ENCODE measurements around the gene SERF2. TPM values are rescaled to one million over a fixed set of nuclear protein-coding genes. Genes with fewer than 3 reads are reported as not detected.
"Not testable (repeated sequence)": the region's sequence is repeated elsewhere in the genome, so short reads cannot be mapped to it uniquely, and the experiment has no call there.

The SERF2 gene
- 100 to 1,000 TPM; 804 to 808 TPM for total RNA-seq

GRCh38 chr15:43791993-43792760, at the start of gene SERF2:
Gene SERF2, plus strand, starts transcription at chr15:43792320. Its CDS starts 57 bp downstream, at chr15:43792377.
- no peaks in the 10 kb centered on the region for H3K9me3 Mint-ChIP-seq (ENCODE audit: low read depth)
- ATAC-seq (peak; percentile 96), DNase-seq (peak; percentile 100)
- CTCF ChIA-PET: interaction anchor here (0.9 to 6.1 kb wide), 3 partner anchors 16 to 39 kb away, joined by 3 to 39 read pairs (median 3); partner anchors contain the start of gene ELL3
- peak within 1 kb of the TSS; percentile 98 for H3K4me3 Mint-ChIP-seq
- H3K36me3 Mint-ChIP-seq: peaks cover 30% of the 10 kb centered on the region
- peaks cover 36% of the 10 kb centered on the region for H3K4me1 Mint-ChIP-seq
- H3K27ac Mint-ChIP-seq: peak within 1 kb of the TSS; percentile 98
- no peaks in the 10 kb centered on the region for H3K27me3 Mint-ChIP-seq

- peak within 1 kb of the TSS; percentile 94 for H3K4me3 Mint-ChIP-seq
- peaks cover 38% of the 10 kb centered on the region for H3K4me1 Mint-ChIP-seq
- H3K27me3 Mint-ChIP-seq; H3K9me3 Mint-ChIP-seq (ENCODE audit: low read depth); H3K36me3 Mint-ChIP-seq: not testable (repeated sequence)
- CTCF ChIA-PET: interaction anchor here (1.6 kb wide), 1 partner anchor 30 kb away, joined by 5 read pairs; the partner anchor contains the start of gene ELL3
- peak within 1 kb of the TSS; percentile 97 for H3K27ac Mint-ChIP-seq
- ATAC-seq (peak; percentile 86), DNase-seq (peak; percentile 92)
Observed at GRCh38 chr15:43746245-43746902, 45.7 kb upstream of the SERF2 start, which contains the start of gene PDIA3. Gene PDIA3, plus strand, starts transcription at chr15:43746438. Its CDS starts 102 bp downstream, at chr15:43746540.

DNA sequence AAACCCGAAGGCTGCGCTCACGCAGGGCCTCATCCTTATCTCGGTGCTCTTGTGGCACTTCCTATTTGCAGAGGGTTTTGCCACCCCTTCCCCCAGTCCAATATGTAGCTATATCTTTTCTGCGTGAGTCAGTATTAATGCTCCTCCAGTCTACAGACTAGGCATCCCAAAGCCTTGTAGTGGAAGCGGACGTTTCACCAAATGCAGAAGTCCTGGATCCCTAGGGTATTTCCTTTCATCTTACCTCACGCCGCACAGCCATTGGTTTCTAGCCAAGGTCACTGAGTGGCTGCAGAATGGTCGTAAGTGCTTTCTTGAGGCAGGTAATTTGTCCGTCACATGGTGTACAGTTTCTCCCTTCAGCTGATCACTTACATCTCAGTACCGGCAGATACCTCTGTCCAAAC, 45.2 kb upstream of the SERF2 start:
- CTCF ChIA-PET: interaction anchor here (1.6 kb wide), 1 partner anchor 30 kb away, joined by 5 read pairs; the partner anchor contains the start of gene ELL3
- Mint-ChIP-seq H3K36me3 (peaks cover 14% of the 10 kb centered on the region), H3K27ac (peak overlapping the region; percentile 97), H3K4me3 (peak overlapping the region; percentile 94), H3K4me1 (peaks cover 44% of the 10 kb centered on the region)
- ATAC-seq: peak; percentile 16
- not testable (repeated sequence) for H3K9me3 Mint-ChIP-seq (ENCODE audit: low read depth); H3K27me3 Mint-ChIP-seq
- DNase-seq: peak; percentile 48

DNA sequence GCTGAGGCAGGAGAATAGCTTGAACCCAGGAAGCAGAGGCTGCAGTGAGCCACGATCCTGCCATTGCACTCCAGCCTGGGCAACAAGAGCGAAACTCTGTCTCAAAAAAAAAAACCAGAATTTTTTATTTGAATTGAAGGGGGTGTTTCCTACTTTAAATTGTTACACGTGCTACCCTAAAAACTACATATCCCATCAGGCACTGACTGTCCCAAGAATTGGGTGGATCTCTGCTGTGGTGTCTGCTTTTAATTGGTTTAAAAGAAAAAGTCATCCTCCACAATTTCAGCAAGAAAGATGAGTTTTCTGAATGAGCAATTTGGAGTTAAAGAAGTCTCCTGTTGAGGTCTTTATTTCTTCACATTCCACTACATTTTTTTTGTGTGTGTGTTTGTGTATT, 43.7 kb upstream of the SERF2 start:
- peak overlapping the region; percentile 94 for H3K4me3 Mint-ChIP-seq
- H3K9me3 Mint-ChIP-seq (ENCODE audit: low read depth): no peaks in the 10 kb centered on the region
- no peaks in the 10 kb centered on the region for H3K27me3 Mint-ChIP-seq
- CTCF ChIA-PET: no interaction called here
- peak overlapping the region; percentile 97 for H3K27ac Mint-ChIP-seq
- ATAC-seq (no peak), DNase-seq (peak; percentile 44)
- peaks cover 16% of the 10 kb centered on the region for H3K36me3 Mint-ChIP-seq
- peaks cover 52% of the 10 kb centered on the region for H3K4me1 Mint-ChIP-seq

DNA sequence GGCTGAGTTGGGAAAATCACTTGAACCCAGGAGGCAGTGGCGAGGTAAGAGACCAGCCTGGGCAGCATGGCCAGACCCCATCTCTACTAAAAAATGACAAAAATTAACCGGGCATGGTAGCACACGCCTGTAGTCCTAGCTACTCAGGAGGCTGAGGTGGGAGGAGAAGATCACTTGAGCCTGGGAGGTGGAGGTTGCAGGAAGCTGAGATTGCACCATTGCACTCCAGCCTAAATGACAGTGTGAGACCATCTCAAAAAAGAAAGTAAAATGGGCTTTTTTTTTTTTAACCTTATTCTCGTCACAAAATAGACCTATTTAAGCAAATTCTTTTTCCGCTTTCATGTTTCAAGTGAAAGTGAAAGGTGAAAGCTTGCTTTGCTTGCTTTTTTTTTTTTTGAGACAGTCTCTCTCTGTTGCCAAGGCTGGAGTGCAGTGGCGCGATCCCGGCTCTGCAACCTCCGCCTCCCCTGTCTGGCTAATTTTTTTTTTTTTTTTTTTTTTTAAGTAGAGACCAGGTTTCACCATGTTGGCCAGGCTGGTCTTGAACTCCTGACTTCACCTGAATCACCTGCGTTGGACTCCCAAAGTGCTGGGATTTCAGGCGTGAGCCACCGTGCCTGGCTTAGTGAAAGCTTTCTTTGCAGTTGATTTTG, 42.3 kb upstream of the SERF2 start:
- peak; percentile 43 for ATAC-seq
- peak overlapping the region; percentile 90 for H3K27ac Mint-ChIP-seq
- H3K36me3 Mint-ChIP-seq: peaks cover 25% of the 10 kb centered on the region
- H3K9me3 Mint-ChIP-seq (ENCODE audit: low read depth): no peaks in the 10 kb centered on the region
- CTCF ChIA-PET: interaction anchor here (0.7 to 2.4 kb wide), 8 partner anchors 9 to 404 kb away, joined by 3 to 9 read pairs (median 4); partner anchors contain the start of genes ELL3, TUBGCP4 and ZSCAN29
- DNase-seq: peak; percentile 72
- no peaks in the 10 kb centered on the region for H3K27me3 Mint-ChIP-seq
- peak overlapping the region; percentile 71 for H3K4me3 Mint-ChIP-seq
- H3K4me1 Mint-ChIP-seq: peaks cover 48% of the 10 kb centered on the region

DNA sequence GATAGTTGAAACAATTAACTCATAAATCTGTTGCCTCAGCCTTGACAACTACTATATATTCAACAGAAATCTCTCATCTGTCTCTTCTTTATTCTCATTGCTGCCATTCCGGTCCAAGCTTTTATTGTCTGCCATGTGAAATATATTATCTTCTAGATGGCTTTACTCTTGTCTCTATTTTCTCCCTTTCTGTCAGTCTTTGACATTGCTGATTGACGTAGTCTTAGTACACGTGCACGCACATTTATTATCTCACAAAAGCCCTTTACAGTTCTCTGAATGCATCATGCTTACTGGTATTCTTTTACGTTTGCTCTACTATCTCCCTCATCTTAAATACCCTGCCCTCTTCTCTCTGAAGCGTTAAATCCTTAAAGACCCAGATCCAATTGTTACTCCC, 40.2 kb upstream of the SERF2 start:
- CTCF ChIA-PET: no interaction called here
- Mint-ChIP-seq H3K27ac (no peak overlapping the region), H3K27me3 (no peaks in the 10 kb centered on the region), H3K9me3 (ENCODE audit: low read depth) (no peaks in the 10 kb centered on the region), H3K4me1 (peaks cover 46% of the 10 kb centered on the region), H3K36me3 (peaks cover 31% of the 10 kb centered on the region), H3K4me3 (peak overlapping the region; percentile 5)
- ATAC-seq (no peak), DNase-seq (no peak)

DNA sequence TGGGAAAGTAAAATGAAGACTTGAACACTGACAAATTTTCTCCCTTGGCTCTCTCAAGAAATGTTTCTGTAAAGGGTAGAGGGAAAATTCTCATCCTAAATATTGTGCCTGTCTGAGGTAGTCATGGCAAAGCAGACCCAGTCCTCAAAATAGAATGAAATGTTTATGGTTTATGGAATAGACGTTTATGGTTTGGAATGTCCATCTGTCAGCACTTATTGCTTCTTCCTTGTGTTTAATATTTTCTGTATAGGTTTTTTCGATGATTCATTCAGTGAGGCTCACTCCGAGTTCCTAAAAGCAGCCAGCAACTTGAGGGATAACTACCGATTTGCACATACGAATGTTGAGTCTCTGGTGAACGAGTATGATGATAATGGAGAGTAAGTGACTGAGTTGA, 29.3 kb upstream of the SERF2 start:
- DNase-seq: no peak
- H3K27me3 Mint-ChIP-seq: no peaks in the 10 kb centered on the region
- H3K9me3 Mint-ChIP-seq (ENCODE audit: low read depth): no peaks in the 10 kb centered on the region
- CTCF ChIA-PET: no interaction called here
- H3K36me3 Mint-ChIP-seq: peaks cover 54% of the 10 kb centered on the region
- H3K4me1 Mint-ChIP-seq: no peaks in the 10 kb centered on the region
- H3K27ac Mint-ChIP-seq: no peak overlapping the region
- no peak overlapping the region for H3K4me3 Mint-ChIP-seq
- ATAC-seq: no peak

GRCh38 chr15:43763819-43764446, 28.2 kb upstream of the SERF2 start:
- Mint-ChIP-seq H3K27me3 (no peaks in the 10 kb centered on the region), H3K4me1 (no peaks in the 10 kb centered on the region), H3K4me3 (no peak overlapping the region), H3K9me3 (ENCODE audit: low read depth) (no peaks in the 10 kb centered on the region), H3K27ac (no peak overlapping the region), H3K36me3 (peaks cover 60% of the 10 kb centered on the region)
- CTCF ChIA-PET: interaction anchor here (2.3 kb wide), 1 partner anchor 13 kb away, joined by 8 read pairs; no protein-coding TSS in a partner anchor
- no peak for ATAC-seq
- no peak for DNase-seq

DNA sequence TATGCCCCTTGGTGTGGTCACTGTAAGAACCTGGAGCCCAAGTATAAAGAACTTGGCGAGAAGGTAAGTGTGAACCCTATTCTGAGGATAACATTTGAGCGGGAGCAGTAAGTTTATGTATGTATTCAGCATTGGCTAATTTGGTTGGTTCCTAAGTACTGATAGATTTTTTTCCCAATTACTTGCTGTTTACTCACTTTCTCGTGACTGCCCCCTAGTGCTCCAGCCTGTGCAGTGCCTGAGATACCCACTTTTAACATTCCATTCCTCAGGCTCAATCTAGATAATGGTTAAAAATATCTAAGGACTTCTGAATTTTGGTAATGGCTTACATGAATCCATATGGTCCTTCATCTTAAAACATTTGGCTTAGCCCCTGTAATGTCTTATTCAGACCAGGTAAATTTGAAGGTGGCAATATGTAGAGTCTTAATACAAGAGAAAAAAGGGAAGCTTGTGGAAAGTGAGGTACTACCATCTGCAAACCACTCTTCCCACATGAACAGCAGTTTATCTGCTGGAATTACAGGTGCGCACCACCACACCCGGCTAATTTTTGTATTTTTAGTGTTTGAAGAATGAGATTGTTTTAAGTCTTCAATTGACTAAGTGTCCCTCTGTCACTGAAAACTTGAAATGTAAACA, 22.4 kb upstream of the SERF2 start:
- peaks cover 61% of the 10 kb centered on the region for H3K36me3 Mint-ChIP-seq
- H3K4me3 Mint-ChIP-seq: no peak overlapping the region
- H3K27ac Mint-ChIP-seq: no peak overlapping the region
- no peaks in the 10 kb centered on the region for H3K9me3 Mint-ChIP-seq (ENCODE audit: low read depth)
- H3K4me1 Mint-ChIP-seq: no peaks in the 10 kb centered on the region
- ATAC-seq: peak; percentile 78
- no peaks in the 10 kb centered on the region for H3K27me3 Mint-ChIP-seq
- CTCF ChIA-PET: interaction anchor here (0.9 to 2.6 kb wide), 11 partner anchors 7 to 329 kb away, joined by 3 to 9 read pairs (median 4); partner anchors contain the start of genes ELL3, HYPK and SERINC4
- DNase-seq: peak; percentile 69

GRCh38 chr15:43771816-43772215, 20.3 kb upstream of the SERF2 start:
- ATAC-seq (no peak), DNase-seq (no peak)
- Mint-ChIP-seq H3K4me1 (peaks cover 5% of the 10 kb centered on the region), H3K4me3 (no peak overlapping the region), H3K9me3 (ENCODE audit: low read depth) (no peaks in the 10 kb centered on the region), H3K36me3 (peaks cover 45% of the 10 kb centered on the region), H3K27ac (no peak overlapping the region), H3K27me3 (no peaks in the 10 kb centered on the region)
- CTCF ChIA-PET: interaction anchor here (0.9 kb wide), 1 partner anchor 16 kb away, joined by 3 read pairs; no protein-coding TSS in a partner anchor

GRCh38 chr15:43772624-43773023, 19.5 kb upstream of the SERF2 start:
- no peak overlapping the region for H3K4me3 Mint-ChIP-seq
- no peaks in the 10 kb centered on the region for H3K9me3 Mint-ChIP-seq (ENCODE audit: low read depth)
- no peak overlapping the region for H3K27ac Mint-ChIP-seq
- H3K27me3 Mint-ChIP-seq: no peaks in the 10 kb centered on the region
- H3K4me1 Mint-ChIP-seq: peaks cover 9% of the 10 kb centered on the region
- DNase-seq (no peak), ATAC-seq (no peak)
- CTCF ChIA-PET: no interaction called here
- peaks cover 45% of the 10 kb centered on the region for H3K36me3 Mint-ChIP-seq

DNA sequence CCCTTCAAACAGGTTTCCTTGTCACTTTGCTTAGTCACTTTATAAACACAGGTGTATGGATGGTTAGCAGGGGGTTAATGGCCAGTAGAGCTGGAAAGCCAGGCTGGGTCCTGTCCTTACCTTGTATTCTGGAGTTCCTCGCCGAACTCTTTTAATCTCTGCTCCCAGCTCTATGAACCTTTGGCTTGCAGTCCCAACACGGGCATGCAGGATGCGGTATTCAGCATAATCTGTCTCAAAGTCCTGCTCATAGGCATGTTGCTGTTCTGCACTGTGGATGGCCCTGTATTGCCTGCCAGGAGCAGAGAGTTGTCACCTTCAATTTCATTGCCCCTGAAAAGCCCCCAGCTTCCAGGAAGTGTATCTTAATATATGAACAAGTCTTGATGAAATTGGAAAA, 18.1 kb upstream of the SERF2 start:
- Mint-ChIP-seq H3K4me3 (no peak overlapping the region), H3K36me3 (peaks cover 34% of the 10 kb centered on the region), H3K9me3 (ENCODE audit: low read depth) (no peaks in the 10 kb centered on the region), H3K4me1 (peaks cover 17% of the 10 kb centered on the region), H3K27me3 (peaks cover 7% of the 10 kb centered on the region), H3K27ac (no peak overlapping the region)
- CTCF ChIA-PET: no interaction called here
- ATAC-seq (no peak), DNase-seq (no peak)
